Endothelial cell of umbilical vein (primary cell): ENCODE measurements around the gene MBL2. TPM values are rescaled to one million over a fixed set of nuclear protein-coding genes. Genes with fewer than 3 reads are reported as not detected.

Source experiments
- BruUV-seq: library from RNA; stranded (reverse); fragments of 400-500 nt; replicated peaks from 2 replicates; lab custom pipeline; 2021; lab: Mats Ljungman, UMichigan
- CTCF ChIA-PET: fragments of 300-600, 350-600 bp; sonication (Branson Sonifier 250); formaldehyde crosslinking; loops from one replicate; lab custom pipeline; 2021; ENCODE audit warnings: antibody characterized with exemption, inconsistent platforms; lab: Charles Lee
- POLR2A ChIA-PET: fragments of 300-600, 350-600 bp; sonication (Branson Sonifier 250); formaldehyde crosslinking; loops from one replicate; lab custom pipeline; 2021; ENCODE audit warnings: antibody characterized with exemption, inconsistent platforms; lab: Charles Lee
- DNase-seq: peaks from one replicate; pipeline ENCODE4 v3.0.0-alpha.2; 2011; ENCODE audit warnings: low read depth, low spot score
- FAIRE-seq: peaks from 2 replicates; lab custom pipeline; 2011; peaks lifted over from hg19 to GRCh38; lab: Jason Lieb, UNC
- H2AFZ ChIP-seq: 2 replicates; pipeline ENCODE4 v1.6.0; 2012; ENCODE audit warnings: low read depth, low read length, control low read depth, inconsistent platforms
- H3K27ac ChIP-seq: 2 replicates; pipeline ENCODE4 v1.5.1; 2011; ENCODE audit warnings: low read depth, mild to moderate bottlenecking, control low read depth, low read length, moderate library complexity; ENCODE audit not compliant: insufficient read depth
- H3K27me3 ChIP-seq, 2 experiments: 2 replicates each; pipeline versions ENCODE4 v1.6.0 to v1.6.1; 2011; ENCODE audit warnings: low read length in 2 of 2, mixed read lengths in 1 of 2; ENCODE audit not compliant: control insufficient read depth in 2 of 2, insufficient read depth in 2 of 2
- H3K36me3 ChIP-seq, 2 experiments: 2 replicates in 1 of 2; 3 replicates in 1 of 2; pipeline ENCODE4 v1.5.1; 2011; ENCODE audit warnings: low read length in 2 of 2, mild to moderate bottlenecking in 1 of 2, moderate library complexity in 1 of 2; ENCODE audit not compliant: control insufficient read depth in 2 of 2, insufficient read depth in 2 of 2; ENCODE audit errors: extremely low read depth in 1 of 2
- H3K4me1 ChIP-seq: 3 replicates; pipeline ENCODE4 v1.5.1; 2011; ENCODE audit warnings: mild to moderate bottlenecking, low read length; ENCODE audit not compliant: control insufficient read depth, insufficient read depth; ENCODE audit errors: extremely low read depth
- H3K4me2 ChIP-seq: 2 replicates; pipeline ENCODE4 v1.6.1; 2011; ENCODE audit warnings: low read length, control low read depth, mixed read lengths; ENCODE audit not compliant: insufficient read depth
- H3K4me3 ChIP-seq, 3 experiments: fragments of 200-600 bp in 1 of 3; sonication (generic), shearing (Covaris generic) in 1 of 3; replicated peaks in 1 of 3; 2 replicates each; pipeline ENCODE4 v1.5.1; 2011 to 2016; ENCODE audit warnings: control low read depth in 3 of 3, low read length in 3 of 3, mild to moderate bottlenecking in 2 of 3, inconsistent platforms in 1 of 3, low read depth in 1 of 3, moderate library complexity in 1 of 3; ENCODE audit not compliant: insufficient read depth in 1 of 3
- H3K79me2 ChIP-seq: 2 replicates; pipeline ENCODE4 v1.6.0; 2012; ENCODE audit warnings: low read length, inconsistent platforms; ENCODE audit not compliant: control insufficient read depth, insufficient read depth
- H3K9ac ChIP-seq: replicated peaks from 2 replicates; pipeline ENCODE3; 2011; ENCODE audit warnings: low read length, control low read depth; ENCODE audit not compliant: insufficient read depth; ENCODE audit errors: extremely low read depth
- H3K9me1 ChIP-seq: replicated peaks from 3 replicates; pipeline ENCODE4 v1.6.0; 2011; ENCODE audit warnings: mild to moderate bottlenecking, low read length; ENCODE audit not compliant: control insufficient read depth, insufficient read depth; ENCODE audit errors: extremely low read depth
- H3K9me3 ChIP-seq: replicated peaks from 2 replicates; pipeline ENCODE4 v1.5.1; 2012; ENCODE audit warnings: low read length, inconsistent platforms; ENCODE audit not compliant: control insufficient read depth, insufficient read depth
- H4K20me1 ChIP-seq: replicated peaks from 2 replicates; pipeline ENCODE3; 2011; ENCODE audit warnings: mild to moderate bottlenecking, low read length; ENCODE audit not compliant: control insufficient read depth, insufficient read depth; ENCODE audit errors: extremely low read depth
- EZH2 ChIP-seq: IDR thresholded peaks from 2 replicates; pipeline ENCODE4 v1.6.1; 2012; ENCODE audit warnings: borderline replicate concordance, low read depth, mild to moderate bottlenecking, moderate library complexity, low read length, inconsistent platforms; ENCODE audit not compliant: severe bottlenecking
- FOS ChIP-seq: IDR thresholded peaks from 2 replicates; pipeline ENCODE4 v1.6.1; 2011; ENCODE audit warnings: mild to moderate bottlenecking, low read length, moderate library complexity, borderline replicate concordance; ENCODE audit not compliant: insufficient read depth
- JUN ChIP-seq: IDR thresholded peaks from 2 replicates; pipeline ENCODE4 v1.6.1; 2011; ENCODE audit warnings: borderline replicate concordance, low read depth; ENCODE audit not compliant: insufficient read length, insufficient read depth
- MYC ChIP-seq: IDR thresholded peaks from one replicate; pipeline ENCODE4 v1.6.1; 2011; ENCODE audit warnings: mild to moderate bottlenecking, low read depth, low read length
- POLR2A ChIP-seq: IDR thresholded peaks from 2 replicates; pipeline ENCODE4 v1.6.1; 2012; ENCODE audit warnings: low read depth, mild to moderate bottlenecking, control low read depth, low read length
- POLR2AphosphoS5 ChIP-seq: IDR thresholded peaks from 2 replicates; pipeline ENCODE4 v1.6.1; 2012; ENCODE audit warnings: low read depth, mild to moderate bottlenecking, control low read depth, low read length, moderate library complexity; ENCODE audit not compliant: insufficient read depth
- dilution Hi-C: fragments of 300-500 bp; cut with MboI; formaldehyde crosslinking; loops from one replicate; pipeline ENCODE4 v1.15.0; 2019; ENCODE audit warnings: low sequenced_read_pairs; ENCODE audit not compliant: extremely low pct_ligation_motif_present
- intact Hi-C: fragments of 100-400 bp; cut with micrococcal nuclease; formaldehyde crosslinking; loops from one replicate; pipeline ENCODE4 v1.10.0; 2022
- polyA plus RNA-seq, 4 experiments: library from polyadenylated mRNA; depleted of rRNA in 3 of 4; stranded (reverse) in 3 of 4; unstranded in 1 of 4; fragments of >200 nt; gene quantifications; 2 replicates each; pipeline versions ENCODE4 v1.2.1 to v1.2.3, GENCODE V29; 2011 to 2012; ENCODE audit warnings: missing spikeins in 1 of 4
- total RNA-seq: library from RNA; stranded (reverse); gene quantifications from 2 replicates; pipeline ENCODE4 v1.2.3, GENCODE V29; 2021
- TF ChIP-seq, protein P1 (sequence below): IDR thresholded peaks from 2 replicates; pipeline ENCODE4 v1.6.1; 2011; ENCODE audit not compliant: insufficient read depth, insufficient read length

Gene MBL2
- total and polyA plus RNA-seq, 2 donors (not counting 3 experiments of a cell fraction or from before 2014, with no cell fraction given): not detected

GRCh38 chr10:52720018-52720417, 52.6 kb downstream of the MBL2 start:
- DNase-seq: no peak
- CTCF ChIA-PET: interaction anchor here (0.8 to 2.4 kb wide), 5 partner anchors 13 to 412 kb away, joined by 4 to 14 read pairs (median 4); no protein-coding TSS in a partner anchor

More at GRCh38 chr10:52720018-52720417, 52.6 kb downstream of the MBL2 start:
- Histone ChIP-seq H3K4me2 (no peak overlapping the region), H3K9me3 (no peaks in the 10 kb centered on the region), H3K9me1 (no peaks in the 10 kb centered on the region), H3K27ac (no peak overlapping the region), H3K4me3 (no peak overlapping the region), H3K36me3 (no peaks in the 10 kb centered on the region), H4K20me1 (no peaks in the 10 kb centered on the region), H3K4me1 (no peaks in the 10 kb centered on the region), H3K27me3 (no peaks in the 10 kb centered on the region), H3K9ac (no peak overlapping the region), H2AFZ (no peak overlapping the region), H3K79me2 (no peaks in the 10 kb centered on the region)
- TF ChIP-seq, protein P1, sequence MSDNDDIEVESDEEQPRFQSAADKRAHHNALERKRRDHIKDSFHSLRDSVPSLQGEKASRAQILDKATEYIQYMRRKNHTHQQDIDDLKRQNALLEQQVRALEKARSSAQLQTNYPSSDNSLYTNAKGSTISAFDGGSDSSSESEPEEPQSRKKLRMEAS: no peak
- TF ChIP-seq POLR2A (no peak), JUN (no peak), POLR2AphosphoS5 (no peak), FOS (no peak), MYC (no peak), EZH2 (no peak)
- POLR2A ChIA-PET: no interaction called here
- intact Hi-C loops: no loop called here
- no peak for FAIRE-seq
- BruUV-seq: no TSS peak
- dilution Hi-C loops: no loop called here
